Adrenal gland (tissue), 5 donors: ENCODE measurements around the gene ABLIM2.

Source experiments
- CTCF ChIP-seq, 6 experiments: fragments of 450-650 bp in 4 of 6; fragments of 200-600 bp in 2 of 6; sonication (generic) in 1 of 6; IDR thresholded peaks; 1 replicate in 5 of 6; 2 replicates in 1 of 6; pipeline versions ENCODE4 v1.5.1 to v1.8.0; 2016 to 2021; ENCODE audit warnings: antibody characterized with exemption in 6 of 6, mild to moderate bottlenecking in 2 of 6, moderate library complexity in 1 of 6
- POLR2A ChIP-seq, 2 donors: fragments of 450-650 bp; IDR thresholded peaks; one replicate each; pipeline ENCODE4 v1.6.1; 2017; ENCODE audit warnings: antibody characterized with exemption in 2 of 2, mild to moderate bottlenecking in 2 of 2, moderate library complexity in 1 of 2
- donor health status: DM: no; HTN: no; CAD: no.

GRCh38 chr4:8171984-8172924 lies 13.6 kb upstream of the ABLIM2 start:
- TF ChIP-seq CTCF (IDR thresholded peaks at IDR 0.05) (no peak), POLR2A (IDR thresholded peaks at IDR 0.05) (no peak)
